ENCODE data around the gene SNAI1. TPM values are rescaled to one million over a fixed set of nuclear protein-coding genes. Genes with fewer than 3 reads are reported as not detected.

SNAI1 gene
- total RNA-seq, 1 experiment from 2014 or later, result 8.8 TPM

GRCh38 chr20:49936153-49937026 lies 46.4 kb upstream of the SNAI1 start, which contains the start of gene RNF114:
Gene RNF114, plus strand, starts transcription at chr20:49936397. Its CDS starts 16 bp downstream, at chr20:49936413.
- ChIA-PET POLR2A (interaction anchor here (0.5 to 0.6 kb wide), 2 partner anchors 140 to 178 kb away, joined by 3 to 8 read pairs; no protein-coding TSS in a partner anchor), CTCF (interaction anchor here (0.6 to 2.1 kb wide), 2 partner anchors 43 to 135 kb away, joined by 4 to 7 read pairs; no protein-coding TSS in a partner anchor)
- ATAC-seq (peak; percentile 91), DNase-seq (ENCODE audit: low read depth, low spot score) (no peak)
- Histone ChIP-seq H3K36me3 (ENCODE audit: control insufficient read depth, insufficient read depth, low read length) (peaks cover 5% of the 10 kb centered on the region; the same call in 1 of the 2 replicates), H3K27me3 (ENCODE audit: control insufficient read depth, insufficient read depth, low read length) (no peaks in the 10 kb centered on the region), H3K27ac (ENCODE audit: low read length) (peak within 1 kb of the TSS; percentile 94), H3K4me1 (ENCODE audit: control insufficient read depth, insufficient read depth, low read length) (peaks cover 16% of the 10 kb centered on the region), H3K9me3 (ENCODE audit: control insufficient read depth, insufficient read depth, low read depth, low read length) (no peaks in the 10 kb centered on the region), H3K4me3 (ENCODE audit: low read depth in 2 of 2, low read length in 2 of 2) (peak within 1 kb of the TSS; percentile 97 to 98)
- TF ChIP-seq SIN3A (IDR thresholded peaks at IDR 0.05; ENCODE audit: borderline replicate concordance, insufficient read depth, low read depth, low read length) (peak; percentile 85; the same call in 1 of the 2 replicates), REST (IDR thresholded peaks at IDR 0.05; ENCODE audit: insufficient read depth in 1 of 2, low read depth in 2 of 2, low read length in 1 of 2) (peak in 1 of 2 experiments; percentile 64; a peak in 1 of 4 replicates), CTCF (IDR thresholded peaks at IDR 0.05) (no peak), POLR2AphosphoS5 (IDR thresholded peaks at IDR 0.05; ENCODE audit: low read depth, low read length) (peak; percentile 92), TCF7L2 (IDR thresholded peaks at IDR 0.05; ENCODE audit: low read depth, low read length) (no peak)
- no TSS peak for BruUV-seq (replicated peaks)
- in situ Hi-C loops (cut with HindIII; ENCODE audit: low pct_unique_long_range_greater_than_20kb, low sequenced_read_pairs), result no loop called here
- intact Hi-C loops (cut with micrococcal nuclease; ENCODE audit: unreplicated experiment), result no loop called here

- no peaks in the 10 kb centered on the region for H3K27me3 ChIP-seq (ENCODE audit: control insufficient read depth, insufficient read depth, low read length)
- intact Hi-C loops (cut with micrococcal nuclease; ENCODE audit: unreplicated experiment), result no loop called here
- in situ Hi-C loops (cut with HindIII; ENCODE audit: low pct_unique_long_range_greater_than_20kb, low sequenced_read_pairs), result no loop called here
Observed at GRCh38 chr20:49937027-49937929, 45.5 kb upstream of the SNAI1 start.

More at GRCh38 chr20:49937027-49937929, 45.5 kb upstream of the SNAI1 start:
- ChIA-PET CTCF (no interaction called here), POLR2A (interaction anchor here (0.5 kb wide), 1 partner anchor 139 kb away, joined by 3 read pairs; no protein-coding TSS in a partner anchor)
- BruUV-seq (replicated peaks), result TSS peak; percentile 81
- no peak for TF ChIP-seq SIN3A (IDR thresholded peaks at IDR 0.05; ENCODE audit: borderline replicate concordance, insufficient read depth, low read depth, low read length)
- no peak for TF ChIP-seq TCF7L2 (IDR thresholded peaks at IDR 0.05; ENCODE audit: low read depth, low read length)
- TF ChIP-seq REST (IDR thresholded peaks at IDR 0.05; ENCODE audit: insufficient read depth in 1 of 2, low read depth in 2 of 2, low read length in 1 of 2), result no peak
- TF ChIP-seq POLR2AphosphoS5 (IDR thresholded peaks at IDR 0.05; ENCODE audit: low read depth, low read length), result no peak
- no peak for TF ChIP-seq CTCF (IDR thresholded peaks at IDR 0.05)
- ATAC-seq (no peak), DNase-seq (ENCODE audit: low read depth, low spot score) (no peak)
- peaks cover 19% of the 10 kb centered on the region for H3K4me1 ChIP-seq (ENCODE audit: control insufficient read depth, insufficient read depth, low read length)
- H3K9me3 ChIP-seq (ENCODE audit: control insufficient read depth, insufficient read depth, low read depth, low read length), result no peaks in the 10 kb centered on the region
- peak overlapping the region; percentile 94 for H3K27ac ChIP-seq (ENCODE audit: low read length)
- peak overlapping the region; percentile 97 to 98 for H3K4me3 ChIP-seq (ENCODE audit: low read depth in 2 of 2, low read length in 2 of 2)
- peaks cover 5% of the 10 kb centered on the region; the same call in 1 of the 2 replicates for H3K36me3 ChIP-seq (ENCODE audit: control insufficient read depth, insufficient read depth, low read length)

All from Panc1 (cell line).